GM18502 (cell line): ENCODE data around the gene EIF1AY.
"Not testable (repeated sequence)": the region's sequence is repeated elsewhere in the genome, so short reads cannot be mapped to it uniquely, and the experiment has no call there.

Source experiments
- ATAC-seq: cut with Tn5 transposase; IDR thresholded peaks from one replicate; pipeline ENCODE4 v1.9.1; 2021; ENCODE audit warnings: mild to moderate bottlenecking; ENCODE audit not compliant: unreplicated experiment, poor library complexity

EIF1AY gene, protein sequence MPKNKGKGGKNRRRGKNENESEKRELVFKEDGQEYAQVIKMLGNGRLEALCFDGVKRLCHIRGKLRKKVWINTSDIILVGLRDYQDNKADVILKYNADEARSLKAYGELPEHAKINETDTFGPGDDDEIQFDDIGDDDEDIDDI

DNA sequence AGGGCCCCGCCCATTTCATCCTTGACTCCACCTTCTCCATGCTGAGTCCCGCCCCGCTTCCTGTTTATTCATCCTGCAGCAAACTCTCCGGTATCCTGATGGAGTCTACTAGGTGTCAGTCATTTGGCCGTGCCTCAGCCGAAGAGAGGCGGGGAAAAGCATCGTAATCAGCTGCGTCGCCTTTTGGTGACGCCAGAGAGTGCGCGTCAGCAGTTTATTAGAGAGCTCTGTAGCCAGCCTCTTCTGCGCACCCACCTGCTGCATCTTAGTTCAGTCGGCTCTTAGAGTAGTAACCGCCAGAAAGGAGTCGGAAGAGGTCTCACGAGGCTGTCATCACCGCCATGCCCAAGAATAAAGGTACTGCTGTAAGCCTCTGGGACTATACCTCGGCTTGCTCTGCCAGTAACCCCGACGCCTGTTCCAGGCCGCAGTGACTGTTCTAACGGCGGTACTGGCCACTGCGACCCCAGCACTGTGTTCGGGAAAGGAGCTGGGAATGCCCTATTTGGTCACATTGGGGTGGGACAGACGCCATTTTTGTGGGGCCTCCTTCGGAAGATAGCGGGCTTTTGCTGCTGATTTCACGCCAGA is at the start of gene EIF1AY:
EIF1AY (plus strand) TSS at position 246 of the 591 bp plus-strand sequence; CDS start at position 342, 96 bp downstream.
- no peak for ATAC-seq

DNA sequence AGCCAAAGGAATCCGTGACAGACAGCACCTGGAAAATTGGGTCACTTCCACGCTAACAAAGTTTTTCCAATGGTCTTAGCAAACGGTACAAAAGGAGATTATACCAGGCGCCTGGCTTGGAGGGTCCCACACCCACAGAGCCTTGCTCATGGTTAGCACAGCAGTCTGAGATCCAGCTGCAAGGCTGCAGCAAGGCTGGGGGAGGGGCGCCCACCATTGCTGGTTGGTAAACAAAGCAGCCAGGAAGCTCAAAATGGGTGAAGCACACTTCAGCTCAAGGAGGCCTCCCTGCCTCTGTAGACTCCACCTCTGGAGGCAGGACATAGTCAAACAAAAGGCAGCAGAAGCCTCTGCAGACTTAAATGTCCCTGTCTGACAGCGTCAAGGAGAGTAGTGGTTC is 47.1 kb upstream of the EIF1AY start:
- no peak for ATAC-seq

DNA sequence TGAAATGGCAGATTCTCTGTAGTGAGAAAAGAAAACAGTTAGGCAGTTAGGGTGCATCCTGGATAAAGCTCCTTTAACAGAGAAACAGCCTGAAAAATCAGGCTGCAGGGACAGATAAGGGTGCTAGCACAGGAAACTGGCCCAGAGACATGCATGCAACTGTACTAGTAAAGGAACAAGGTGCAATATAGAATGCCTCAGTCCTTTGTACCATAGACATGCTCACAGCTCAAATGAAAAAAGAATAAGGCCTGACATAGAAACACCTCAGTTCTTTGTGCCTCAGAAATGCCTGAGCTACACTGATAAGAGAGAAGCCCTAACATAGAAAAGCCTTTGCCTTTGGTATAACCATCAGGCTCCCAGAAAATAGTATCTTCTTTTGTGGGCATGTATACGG is 37.4 kb upstream of the EIF1AY start:
- no peak for ATAC-seq

DNA sequence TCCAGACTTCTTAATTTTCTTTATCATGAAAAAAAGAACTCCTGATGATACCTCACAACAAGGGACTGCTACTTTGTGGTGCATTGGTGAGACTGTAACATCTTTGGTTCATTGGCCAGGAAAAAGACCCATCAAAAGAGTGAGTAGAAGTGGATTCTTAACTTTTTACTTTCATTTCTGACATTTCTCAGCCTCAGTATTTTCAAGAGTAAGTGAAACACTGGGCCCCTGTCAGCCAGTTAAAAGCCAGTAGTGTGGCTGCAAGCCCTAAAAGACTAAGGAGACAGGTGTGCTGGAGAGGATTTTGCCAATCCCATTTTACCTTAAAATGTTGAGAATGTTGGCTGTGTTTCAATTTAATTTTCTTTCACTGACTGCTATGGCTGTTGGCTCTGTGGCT is 36.6 kb upstream of the EIF1AY start:
- ATAC-seq: no peak

DNA sequence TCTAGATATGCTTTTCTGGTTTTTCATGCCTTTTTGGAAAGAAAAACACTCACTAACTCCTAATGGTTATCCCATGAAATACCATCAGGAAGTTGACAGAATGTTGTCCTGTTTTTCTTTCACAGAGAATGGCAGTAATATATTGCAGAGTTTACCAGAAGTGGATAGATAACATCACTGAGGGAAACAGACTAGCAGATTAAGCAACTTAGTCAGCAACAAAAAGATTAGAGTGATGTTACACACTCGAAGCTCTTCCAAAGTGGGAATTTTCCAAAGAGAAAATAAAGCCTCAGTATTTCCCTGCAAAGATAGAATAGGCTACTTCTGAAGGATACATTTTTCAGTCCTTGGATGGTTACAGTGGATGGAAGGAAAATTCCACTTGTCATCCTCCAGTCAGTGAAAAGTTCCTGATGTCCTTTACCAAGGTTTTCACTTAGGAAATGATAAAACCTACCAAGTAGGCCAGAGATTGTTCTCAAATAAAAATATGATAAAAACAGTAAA is 31.1 kb upstream of the EIF1AY start:
- no peak for ATAC-seq

DNA sequence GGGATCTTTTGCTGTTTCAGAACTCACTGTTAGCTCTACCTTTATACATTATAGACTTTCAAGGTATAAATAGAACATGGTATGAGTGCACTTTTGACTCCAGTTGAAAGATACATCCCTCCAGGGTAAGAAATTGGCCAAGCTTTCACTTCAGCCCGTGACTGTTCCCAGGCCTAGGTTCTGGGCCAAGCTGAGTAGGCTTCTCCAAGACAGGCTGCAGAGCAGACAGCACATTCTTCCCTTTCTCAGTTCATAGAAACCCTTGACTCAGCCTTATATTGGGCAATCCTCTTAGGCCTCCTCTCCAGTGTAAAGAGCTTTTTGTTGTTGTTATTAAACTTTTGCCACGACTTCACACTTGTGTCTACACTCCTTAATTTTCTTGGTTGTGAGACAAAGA is 29.5 kb upstream of the EIF1AY start:
- ATAC-seq: no peak

DNA sequence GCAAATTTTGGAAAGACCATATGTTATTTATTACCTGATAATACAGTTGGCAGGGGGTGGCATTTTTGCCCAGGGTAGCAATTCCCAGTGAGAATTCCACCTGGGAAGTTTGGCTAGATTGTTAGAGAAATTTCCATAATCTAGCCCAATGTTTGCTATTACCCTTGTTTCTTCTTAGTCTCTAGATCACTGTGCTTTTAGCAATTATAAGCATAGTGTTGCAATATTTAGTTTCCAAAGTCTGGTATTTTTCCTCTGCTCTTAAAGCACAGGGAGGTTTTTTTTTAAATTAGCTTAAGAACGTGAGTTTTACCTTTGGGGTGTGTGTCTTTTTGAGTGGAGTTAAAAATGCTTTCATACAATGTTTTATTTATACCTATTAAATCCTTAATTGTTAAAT is 26.3 kb upstream of the EIF1AY start:
- ATAC-seq: no peak

DNA sequence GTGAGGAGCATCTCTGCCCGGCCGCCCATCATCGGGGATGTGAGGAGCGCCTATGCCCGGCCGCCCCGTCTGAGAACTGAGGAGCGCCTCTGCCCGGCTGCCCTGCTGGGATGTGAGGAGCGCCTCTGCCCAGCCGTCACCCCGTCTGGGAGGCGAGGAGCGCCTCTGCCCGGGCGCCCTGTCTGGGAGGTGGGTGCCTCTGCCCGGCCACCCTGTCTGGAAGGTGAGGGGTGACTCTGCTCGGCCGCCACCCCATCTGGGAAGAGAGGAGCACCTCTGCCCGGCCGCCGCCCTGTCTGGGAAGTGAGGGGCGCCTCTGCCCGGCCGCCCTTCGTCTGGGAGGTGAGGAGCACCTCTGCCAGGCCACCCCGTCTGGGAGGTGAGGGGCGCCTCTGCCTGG is 23.7 kb upstream of the EIF1AY start:
- no peak for ATAC-seq

DNA sequence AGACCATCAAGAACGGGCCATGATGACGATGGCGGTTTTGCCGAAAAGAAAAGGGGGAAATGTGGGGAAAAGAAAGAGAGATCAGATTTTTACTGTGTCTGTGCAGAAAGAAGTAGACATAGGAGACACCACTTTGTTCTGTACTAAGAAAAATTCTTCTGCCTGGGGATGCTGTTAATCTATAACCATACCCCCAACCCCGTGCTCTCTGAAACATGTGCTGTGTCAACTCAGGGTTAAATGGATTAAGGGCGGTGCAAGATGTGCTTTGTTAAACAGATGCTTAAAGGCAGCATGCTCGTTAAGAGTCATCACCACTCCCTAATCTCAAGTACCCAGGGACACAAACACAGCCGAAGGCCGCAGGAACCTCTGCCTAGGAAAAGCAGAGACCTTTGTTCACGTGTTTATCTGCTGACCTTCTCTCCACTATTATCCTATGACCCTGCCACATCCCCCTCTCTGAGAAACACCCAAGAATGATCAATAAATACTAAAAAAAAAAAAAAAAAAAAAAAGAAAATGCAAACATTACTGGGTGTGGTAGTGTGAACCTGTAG is 22.7 kb upstream of the EIF1AY start:
- not testable (repeated sequence) for ATAC-seq

DNA sequence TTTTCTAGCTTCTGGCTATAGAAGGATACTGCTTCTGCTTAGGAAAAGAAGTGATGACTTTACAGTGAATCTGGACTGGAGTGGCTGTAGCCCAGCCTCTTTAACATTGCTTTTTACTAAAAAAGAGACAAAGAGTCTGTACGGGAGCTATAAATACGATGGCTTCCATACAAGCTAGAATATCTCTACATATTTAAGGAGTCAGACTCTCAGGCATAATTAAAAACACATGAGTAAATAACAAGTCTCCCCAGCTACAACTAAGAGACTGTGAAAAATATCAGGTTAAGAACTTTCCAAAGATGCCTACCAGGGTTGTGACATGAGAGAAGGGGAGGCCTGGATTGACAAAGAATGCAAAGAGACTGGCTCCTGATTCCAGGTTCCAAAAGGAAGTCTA is 19.8 kb upstream of the EIF1AY start:
- no peak for ATAC-seq

DNA sequence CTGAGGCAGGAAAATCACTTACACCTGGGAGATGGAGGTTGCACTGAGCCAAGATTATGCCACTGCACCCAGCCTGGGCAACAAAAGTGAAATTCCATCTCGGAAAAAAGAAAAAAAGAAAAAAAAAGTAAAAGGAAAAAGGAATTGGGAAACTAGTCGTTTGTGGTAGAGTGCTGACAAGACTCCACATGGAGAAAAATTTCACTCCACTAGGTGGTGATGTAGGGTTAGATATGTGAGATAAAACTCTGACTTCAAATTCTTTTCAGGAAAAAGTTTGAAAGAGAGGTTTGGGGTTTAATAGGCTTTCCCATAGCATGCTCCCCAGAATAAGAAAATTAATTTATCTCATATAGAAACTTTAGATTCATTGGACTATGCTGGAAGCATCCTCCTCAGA is 16.9 kb upstream of the EIF1AY start:
- ATAC-seq: no peak

DNA sequence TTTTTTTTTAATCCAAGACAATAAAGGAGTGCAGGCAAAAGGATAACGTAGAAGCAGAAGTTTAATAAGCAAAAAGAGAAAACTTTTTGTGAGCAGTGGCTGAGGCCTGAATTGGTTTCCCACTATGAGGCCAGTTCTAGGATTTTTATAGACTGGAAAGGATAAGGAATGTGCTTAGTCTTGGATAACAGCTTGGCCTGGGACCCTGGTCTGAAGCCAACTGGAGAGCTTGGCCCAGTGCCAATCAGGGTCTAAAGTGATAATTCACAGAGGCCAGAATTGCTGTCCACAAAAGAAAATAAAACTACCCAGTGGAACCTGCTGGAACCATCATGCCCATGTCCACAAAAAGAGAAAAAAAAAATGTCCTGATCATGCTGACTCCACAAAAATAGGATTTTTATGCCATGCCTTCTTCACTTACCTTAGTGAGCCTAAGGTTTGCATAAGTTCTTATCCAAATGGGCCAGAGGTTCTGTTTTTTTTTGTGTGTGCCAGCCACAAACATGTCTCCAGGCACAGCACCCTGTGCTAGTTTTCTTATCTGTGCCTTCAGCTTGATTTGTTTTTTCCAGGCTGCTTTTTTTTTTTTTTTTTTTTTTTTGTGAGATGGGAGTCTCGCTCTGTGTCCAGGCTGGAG is 15.6 kb upstream of the EIF1AY start:
- ATAC-seq: no peak

DNA sequence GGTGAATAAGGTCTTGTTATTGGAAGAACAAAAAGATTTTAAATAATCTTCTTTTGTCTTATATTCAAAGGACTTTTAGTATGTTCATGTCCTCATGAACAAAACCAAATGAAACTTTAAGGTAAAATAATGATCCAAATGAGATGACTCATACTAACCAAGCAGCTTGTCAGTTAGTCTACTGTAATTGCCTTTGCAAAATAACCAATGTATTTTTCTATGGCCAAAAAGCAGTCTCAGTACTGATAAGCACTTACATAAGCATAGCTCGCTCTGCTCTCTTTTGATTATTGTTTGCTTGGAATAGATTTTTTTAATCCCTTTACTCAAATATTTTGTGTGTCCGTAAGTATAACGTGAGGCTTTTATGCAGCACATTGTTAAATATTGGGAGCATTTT is 4.3 kb upstream of the EIF1AY start:
- ATAC-seq: no peak

DNA sequence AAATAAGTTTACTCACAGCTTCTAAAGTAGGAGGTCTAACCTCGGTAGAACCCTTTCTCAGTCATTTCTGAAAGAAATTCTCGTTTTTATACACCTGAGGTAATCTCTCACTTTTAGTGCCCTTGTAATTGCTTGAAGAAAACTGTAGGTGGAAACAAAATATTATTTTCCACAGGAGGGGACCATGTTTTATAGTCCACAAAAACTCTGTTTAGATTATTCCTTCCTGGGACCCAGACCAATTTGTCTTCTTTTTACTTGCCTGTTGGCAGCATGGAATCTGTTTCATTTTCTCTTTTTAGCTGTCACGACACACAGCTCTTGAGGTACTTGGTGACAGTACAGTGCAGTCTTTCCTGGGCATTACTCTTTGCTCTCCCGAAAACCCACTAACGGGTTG is 930 bp downstream of the EIF1AY start:
- no peak for ATAC-seq

DNA sequence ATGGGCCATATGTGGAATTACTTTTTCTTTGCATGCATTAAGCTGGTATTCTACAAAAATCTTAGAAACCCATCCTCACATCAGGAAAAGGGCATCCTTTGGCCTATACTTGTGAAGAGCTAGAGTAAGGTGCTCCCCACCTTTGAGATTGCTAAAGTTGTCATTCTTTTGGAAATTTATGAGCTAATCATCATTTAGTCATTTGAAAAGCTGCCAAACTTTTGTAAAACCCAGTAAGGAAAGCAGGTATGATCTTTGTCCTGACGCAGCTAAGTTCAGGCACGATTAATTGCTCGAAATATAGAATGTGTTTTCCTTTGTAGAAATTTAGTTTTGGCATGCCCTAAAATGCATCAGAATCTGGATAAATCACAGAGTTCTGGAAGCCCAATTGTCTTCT is 2.6 kb downstream of the EIF1AY start:
- ATAC-seq: no peak

DNA sequence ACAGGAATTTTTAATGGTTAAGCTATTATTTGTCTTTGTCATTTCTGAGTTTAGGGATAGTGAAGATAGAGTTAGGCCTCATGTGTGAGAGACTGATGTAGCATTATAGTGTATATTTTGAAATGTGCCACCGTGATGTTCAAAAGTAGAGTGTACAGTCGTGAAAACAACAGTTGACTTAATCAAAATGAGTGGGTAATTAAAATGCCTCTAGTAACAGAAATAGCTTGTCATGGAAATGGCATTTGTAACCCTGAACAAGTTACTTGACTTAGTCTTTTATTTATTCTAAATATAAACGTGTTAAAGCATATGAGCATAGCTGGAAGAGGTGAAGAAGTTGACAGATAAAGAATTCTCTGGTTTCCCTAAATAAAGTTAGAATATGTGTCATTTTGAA is 6.1 kb downstream of the EIF1AY start:
- ATAC-seq: no peak

DNA sequence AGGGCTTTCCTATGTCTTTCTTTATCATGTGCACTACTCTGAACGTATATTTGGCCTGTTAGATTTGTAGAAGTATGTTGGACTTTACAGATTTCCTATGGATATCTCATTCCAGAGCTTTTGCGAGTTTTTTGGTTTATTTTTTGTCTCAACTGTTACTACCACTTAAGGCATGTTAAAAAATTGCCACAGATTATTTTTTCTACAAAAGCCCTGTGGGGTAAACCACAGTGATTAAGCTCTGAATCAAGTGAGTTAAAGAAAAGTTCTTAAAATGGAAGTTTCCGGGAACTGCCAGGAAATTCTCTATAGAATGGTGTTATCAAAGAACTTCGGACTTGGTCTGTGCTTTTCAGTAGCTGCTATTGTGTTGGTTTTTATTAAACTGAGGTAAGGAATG is 10.6 kb downstream of the EIF1AY start:
- no peak for ATAC-seq
